MM.1S (cell line): ENCODE results near the gene RELL1.

Source experiments
- DNase-seq: peaks from one replicate; pipeline ENCODE4 v3.0.0-alpha.2; 2015
- H2AFZ ChIP-seq: fragments of 300-600 bp; sonication (generic); 2 replicates; pipeline ENCODE4 v1.6.0; 2016; ENCODE audit warnings: antibody characterized with exemption, low read length
- H3F3A ChIP-seq: fragments of 300-600 bp; sonication (generic); 2 replicates; pipeline ENCODE4 v1.6.1; 2016; ENCODE audit warnings: mild to moderate bottlenecking, antibody characterized with exemption, low read length, moderate library complexity, mixed read lengths; ENCODE audit not compliant: insufficient read depth
- H3K27ac ChIP-seq: fragments of 300-600 bp; sonication (generic); 2 replicates; pipeline ENCODE4 v1.5.1; 2016; ENCODE audit warnings: mild to moderate bottlenecking, low read length
- H3K27me3 ChIP-seq: fragments of 300-600 bp; sonication (generic); replicated peaks from 2 replicates; pipeline ENCODE4 v1.6.0; 2016; ENCODE audit warnings: low read length; ENCODE audit not compliant: insufficient read depth
- H3K36me3 ChIP-seq: fragments of 300-600 bp; sonication (generic); replicated peaks from 2 replicates; pipeline ENCODE4 v1.6.1; 2016; ENCODE audit warnings: mild to moderate bottlenecking, low read length, mixed read lengths; ENCODE audit not compliant: insufficient read depth
- H3K4me1 ChIP-seq: fragments of 300-600 bp; sonication (generic); 2 replicates; pipeline ENCODE4 v1.6.1; 2016; ENCODE audit warnings: low read length, mixed read lengths
- H3K4me2 ChIP-seq: fragments of 300-600 bp; sonication (generic); 2 replicates; pipeline ENCODE4 v1.6.0; 2016; ENCODE audit warnings: low read depth, low read length
- H3K4me3 ChIP-seq: fragments of 300-600 bp; sonication (generic); 2 replicates; pipeline ENCODE4 v1.5.1; 2016; ENCODE audit warnings: low read length, mixed read lengths
- H3K79me2 ChIP-seq: fragments of 300-600 bp; sonication (generic); 2 replicates; pipeline ENCODE4 v1.6.1; 2016; ENCODE audit warnings: mixed run types, low read length, mixed read lengths
- H3K9ac ChIP-seq: fragments of 300-600 bp; sonication (generic); 2 replicates; pipeline ENCODE4 v1.6.1; 2016; ENCODE audit warnings: low read length, mixed read lengths
- H3K9me2 ChIP-seq: fragments of 300-600 bp; sonication (generic); replicated peaks from 2 replicates; pipeline ENCODE4 v1.6.1; 2016; ENCODE audit warnings: mild to moderate bottlenecking, low read length, mixed read lengths; ENCODE audit not compliant: insufficient read depth
- H3K9me3 ChIP-seq: fragments of 300-600 bp; sonication (generic); replicated peaks from 2 replicates; pipeline ENCODE4 v1.6.1; 2016; ENCODE audit warnings: mild to moderate bottlenecking, low read length, mixed read lengths; ENCODE audit not compliant: insufficient read depth
- H4K20me1 ChIP-seq: fragments of 300-600 bp; sonication (generic); 2 replicates; pipeline ENCODE4 v1.6.1; 2016; ENCODE audit warnings: mild to moderate bottlenecking, low read length, moderate library complexity, mixed read lengths; ENCODE audit not compliant: insufficient read depth
- CTCF ChIP-seq: fragments of 300-600 bp; sonication (generic); IDR thresholded peaks from 2 replicates; pipeline ENCODE4 v1.5.1; 2016; ENCODE audit warnings: antibody characterized with exemption, low read length, mixed read lengths
- EZH2 ChIP-seq: fragments of 300-600 bp; sonication (generic); optimal IDR thresholded peaks from 2 replicates; pipeline ENCODE3; 2017; ENCODE audit warnings: low read depth, mild to moderate bottlenecking, antibody characterized with exemption, low read length, mixed read lengths
- EZH2phosphoT487 ChIP-seq: fragments of 300-600 bp; sonication (generic); IDR thresholded peaks from 2 replicates; pipeline ENCODE4 v1.6.1; 2018; ENCODE audit warnings: antibody characterized with exemption, low read length

Gene RELL1

GRCh38 chr4:37586194-37586593 is 100.0 kb downstream of the RELL1 start:
- H2AFZ ChIP-seq: no peak overlapping the region
- no peaks in the 10 kb centered on the region for H4K20me1 ChIP-seq
- H3F3A ChIP-seq: no peaks in the 10 kb centered on the region
- TF ChIP-seq EZH2phosphoT487: no peak
- TF ChIP-seq CTCF: no peak
- TF ChIP-seq EZH2: no peak
- no peak overlapping the region for H3K9ac ChIP-seq
- no peaks in the 10 kb centered on the region for H3K9me2 ChIP-seq
- no peaks in the 10 kb centered on the region for H3K27me3 ChIP-seq
- no peaks in the 10 kb centered on the region for H3K4me1 ChIP-seq
- no peak overlapping the region for H3K4me3 ChIP-seq
- no peaks in the 10 kb centered on the region for H3K36me3 ChIP-seq
- no peak overlapping the region for H3K4me2 ChIP-seq
- DNase-seq: no peak
- H3K9me3 ChIP-seq: no peaks in the 10 kb centered on the region
- H3K27ac ChIP-seq: no peak overlapping the region
- no peaks in the 10 kb centered on the region for H3K79me2 ChIP-seq

GRCh38 chr4:37584493-37585060 is 101.6 kb downstream of the RELL1 start:
- no peak for TF ChIP-seq CTCF
- no peak for TF ChIP-seq EZH2phosphoT487
- no peak for TF ChIP-seq EZH2
- Histone ChIP-seq H3K79me2 (no peaks in the 10 kb centered on the region), H3K27me3 (no peaks in the 10 kb centered on the region), H3K36me3 (no peaks in the 10 kb centered on the region), H3K4me2 (no peak overlapping the region), H4K20me1 (no peaks in the 10 kb centered on the region), H3F3A (no peaks in the 10 kb centered on the region), H3K9me3 (no peaks in the 10 kb centered on the region), H2AFZ (no peak overlapping the region), H3K9me2 (no peaks in the 10 kb centered on the region), H3K9ac (no peak overlapping the region), H3K27ac (no peak overlapping the region), H3K4me3 (no peak overlapping the region), H3K4me1 (no peaks in the 10 kb centered on the region)
- no peak for DNase-seq

GRCh38 chr4:37584071-37584470 is 102.1 kb downstream of the RELL1 start:
- H3K9ac ChIP-seq: no peak overlapping the region
- H3K9me3 ChIP-seq: no peaks in the 10 kb centered on the region
- H3K4me3 ChIP-seq: no peak overlapping the region
- no peaks in the 10 kb centered on the region for H3K9me2 ChIP-seq
- no peaks in the 10 kb centered on the region for H3K27me3 ChIP-seq
- H3K36me3 ChIP-seq: no peaks in the 10 kb centered on the region
- H3K4me2 ChIP-seq: no peak overlapping the region
- no peak for DNase-seq
- no peaks in the 10 kb centered on the region for H4K20me1 ChIP-seq
- TF ChIP-seq CTCF (no peak), EZH2phosphoT487 (no peak)
- no peak overlapping the region for H2AFZ ChIP-seq
- H3K27ac ChIP-seq: no peak overlapping the region
- no peaks in the 10 kb centered on the region for H3K79me2 ChIP-seq
- H3K4me1 ChIP-seq: no peaks in the 10 kb centered on the region
- H3F3A ChIP-seq: no peaks in the 10 kb centered on the region
